Breast epithelium (tissue), 3 donors: ENCODE measurements around the gene SLC16A6.

Experiments used
- POLR2A ChIP-seq: fragments of 450-650 bp; IDR thresholded peaks from one replicate; pipeline ENCODE4 v1.6.1; 2016; ENCODE audit warnings: antibody characterized with exemption, mild to moderate bottlenecking, moderate library complexity
- POLR2AphosphoS5 ChIP-seq, 3 donors: sonication (generic); formaldehyde crosslinking; IDR thresholded peaks; one replicate each; pipeline ENCODE4 v1.6.1; 2017; ENCODE audit warnings: antibody characterized with exemption in 3 of 3
- TF ChIP-seq, protein P1 (sequence below), 3 donors: fragments of 450-650 bp; IDR thresholded peaks; one replicate each; pipeline ENCODE4 v1.5.1; 2016 to 2017; ENCODE audit warnings: antibody characterized with exemption in 3 of 3, mild to moderate bottlenecking in 3 of 3, moderate library complexity in 3 of 3

DNA sequence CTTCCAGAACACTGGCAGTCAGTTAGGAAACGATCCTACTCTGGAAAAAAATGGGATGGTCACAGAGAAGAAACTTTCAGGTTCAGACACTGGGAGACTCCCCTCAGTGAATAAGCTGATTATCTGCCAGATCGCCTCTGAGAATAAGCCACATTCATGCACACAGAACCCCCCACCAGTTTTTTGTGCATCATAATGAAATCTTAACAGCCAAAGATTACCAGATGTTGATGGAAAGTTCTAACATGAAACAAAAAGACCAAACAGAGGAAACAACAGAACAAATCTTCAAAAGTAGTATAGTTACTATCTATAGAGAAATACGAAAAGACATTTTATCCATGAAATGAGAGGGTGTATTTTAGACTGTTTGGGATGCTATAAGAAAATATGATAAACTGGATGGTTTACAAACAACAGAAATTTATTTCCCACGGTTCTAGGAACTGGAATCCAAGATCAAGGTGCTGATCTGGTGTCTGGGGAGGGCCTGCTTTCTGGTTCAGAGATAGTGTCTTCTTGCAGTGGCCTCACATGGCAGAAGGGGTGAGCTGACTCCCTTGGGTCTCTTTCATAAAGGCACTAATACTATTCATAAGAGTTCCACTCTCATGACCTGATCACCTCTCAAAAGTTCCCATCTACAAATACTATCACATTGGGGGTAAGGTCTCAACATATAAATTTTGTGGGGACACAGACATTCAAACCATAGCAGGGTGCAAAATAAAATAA lies 51.1 kb downstream of the SLC16A6 start:
- TF ChIP-seq, protein P1, sequence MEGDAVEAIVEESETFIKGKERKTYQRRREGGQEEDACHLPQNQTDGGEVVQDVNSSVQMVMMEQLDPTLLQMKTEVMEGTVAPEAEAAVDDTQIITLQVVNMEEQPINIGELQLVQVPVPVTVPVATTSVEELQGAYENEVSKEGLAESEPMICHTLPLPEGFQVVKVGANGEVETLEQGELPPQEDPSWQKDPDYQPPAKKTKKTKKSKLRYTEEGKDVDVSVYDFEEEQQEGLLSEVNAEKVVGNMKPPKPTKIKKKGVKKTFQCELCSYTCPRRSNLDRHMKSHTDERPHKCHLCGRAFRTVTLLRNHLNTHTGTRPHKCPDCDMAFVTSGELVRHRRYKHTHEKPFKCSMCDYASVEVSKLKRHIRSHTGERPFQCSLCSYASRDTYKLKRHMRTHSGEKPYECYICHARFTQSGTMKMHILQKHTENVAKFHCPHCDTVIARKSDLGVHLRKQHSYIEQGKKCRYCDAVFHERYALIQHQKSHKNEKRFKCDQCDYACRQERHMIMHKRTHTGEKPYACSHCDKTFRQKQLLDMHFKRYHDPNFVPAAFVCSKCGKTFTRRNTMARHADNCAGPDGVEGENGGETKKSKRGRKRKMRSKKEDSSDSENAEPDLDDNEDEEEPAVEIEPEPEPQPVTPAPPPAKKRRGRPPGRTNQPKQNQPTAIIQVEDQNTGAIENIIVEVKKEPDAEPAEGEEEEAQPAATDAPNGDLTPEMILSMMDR (IDR thresholded peaks at IDR 0.05): no peak
- no peak for TF ChIP-seq POLR2A
- no peak for TF ChIP-seq POLR2AphosphoS5 (IDR thresholded peaks at IDR 0.05)
